GM13976 (cell line): ENCODE measurements around the gene WDR86.

Experiments used
- DNase-seq: peaks from one replicate; pipeline ENCODE4 v3.0.0; 2012; ENCODE audit warnings: low spot score
- in situ Hi-C: fragments of 300-500 bp; cut with MboI; formaldehyde crosslinking; loops from one replicate; pipeline ENCODE4 v1.12.0; 2022; ENCODE audit warnings: low sequenced_read_pairs, mixed read lengths, inconsistent platforms; ENCODE audit not compliant: unreplicated experiment
- TF ChIP-seq, protein P1 (sequence below): IDR thresholded peaks from 2 replicates; pipeline ENCODE4 v1.5.1; 2012; ENCODE audit warnings: borderline replicate concordance, mild to moderate bottlenecking; ENCODE audit not compliant: insufficient read depth; ENCODE audit errors: extremely low read depth, missing control alignments, control extremely low read depth

WDR86 gene

DNA sequence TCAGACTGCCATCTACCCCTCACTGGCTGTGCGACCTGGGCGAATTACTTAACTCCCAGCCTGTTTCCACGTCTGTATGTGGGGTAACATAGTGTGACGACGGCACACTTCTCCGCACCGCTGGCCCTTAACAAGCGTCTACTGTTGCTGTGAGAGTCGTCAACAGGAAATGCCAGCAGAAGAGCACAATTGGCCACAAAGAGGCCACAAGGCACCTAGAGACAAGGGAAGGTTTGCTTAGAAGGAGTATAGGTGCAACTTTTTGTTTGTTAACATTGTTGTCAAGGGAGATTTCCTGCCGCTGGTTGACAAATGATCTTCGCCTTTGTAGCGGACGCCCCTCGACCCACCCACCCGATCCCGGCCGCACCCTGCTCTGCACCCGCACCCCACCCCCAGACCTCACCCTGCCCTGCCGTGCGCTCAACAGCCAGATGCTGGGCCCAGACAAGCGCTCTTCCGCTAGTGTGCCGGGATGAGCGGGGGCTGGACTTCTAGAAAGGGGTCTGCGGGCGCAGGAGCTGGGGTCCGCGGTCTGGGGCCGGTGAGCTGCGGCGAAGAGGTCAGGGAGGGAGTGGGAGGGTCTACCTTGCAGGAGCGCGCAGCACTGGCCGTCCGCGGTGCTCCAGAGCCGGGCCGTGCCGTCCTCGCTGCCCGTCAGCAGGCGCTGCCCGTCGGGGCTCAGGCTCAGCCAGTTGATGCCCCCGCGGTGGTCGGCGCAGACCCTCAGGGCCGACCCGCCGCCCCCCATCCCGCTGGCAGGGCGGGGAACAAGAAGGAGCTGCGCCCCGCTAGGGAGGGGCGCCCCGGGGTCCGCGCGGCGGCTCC is 785 bp downstream of the WDR86 start:
- in situ Hi-C loops: no loop called here
- DNase-seq: no peak
- TF ChIP-seq, protein P1, sequence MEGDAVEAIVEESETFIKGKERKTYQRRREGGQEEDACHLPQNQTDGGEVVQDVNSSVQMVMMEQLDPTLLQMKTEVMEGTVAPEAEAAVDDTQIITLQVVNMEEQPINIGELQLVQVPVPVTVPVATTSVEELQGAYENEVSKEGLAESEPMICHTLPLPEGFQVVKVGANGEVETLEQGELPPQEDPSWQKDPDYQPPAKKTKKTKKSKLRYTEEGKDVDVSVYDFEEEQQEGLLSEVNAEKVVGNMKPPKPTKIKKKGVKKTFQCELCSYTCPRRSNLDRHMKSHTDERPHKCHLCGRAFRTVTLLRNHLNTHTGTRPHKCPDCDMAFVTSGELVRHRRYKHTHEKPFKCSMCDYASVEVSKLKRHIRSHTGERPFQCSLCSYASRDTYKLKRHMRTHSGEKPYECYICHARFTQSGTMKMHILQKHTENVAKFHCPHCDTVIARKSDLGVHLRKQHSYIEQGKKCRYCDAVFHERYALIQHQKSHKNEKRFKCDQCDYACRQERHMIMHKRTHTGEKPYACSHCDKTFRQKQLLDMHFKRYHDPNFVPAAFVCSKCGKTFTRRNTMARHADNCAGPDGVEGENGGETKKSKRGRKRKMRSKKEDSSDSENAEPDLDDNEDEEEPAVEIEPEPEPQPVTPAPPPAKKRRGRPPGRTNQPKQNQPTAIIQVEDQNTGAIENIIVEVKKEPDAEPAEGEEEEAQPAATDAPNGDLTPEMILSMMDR: no peak

DNA sequence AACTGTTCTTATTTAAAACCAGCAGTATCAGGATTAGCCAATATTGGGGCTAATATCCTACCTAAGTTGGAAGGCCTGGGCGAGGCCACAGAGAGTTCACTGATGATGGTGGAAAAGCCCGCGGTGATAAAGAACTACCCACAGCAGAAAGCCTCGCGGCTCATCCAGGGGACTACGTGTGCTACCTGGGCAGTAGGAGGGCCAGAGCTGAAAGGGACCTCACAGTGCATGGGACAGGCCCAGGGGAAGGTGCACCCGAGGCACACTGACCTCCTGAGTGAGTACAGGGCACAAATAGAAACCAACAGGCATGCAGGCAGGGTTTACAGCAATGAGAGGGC is 1.4 kb downstream of the WDR86 start:
- in situ Hi-C loops: no loop called here
- TF ChIP-seq, protein P1: no peak
- DNase-seq: no peak

DNA sequence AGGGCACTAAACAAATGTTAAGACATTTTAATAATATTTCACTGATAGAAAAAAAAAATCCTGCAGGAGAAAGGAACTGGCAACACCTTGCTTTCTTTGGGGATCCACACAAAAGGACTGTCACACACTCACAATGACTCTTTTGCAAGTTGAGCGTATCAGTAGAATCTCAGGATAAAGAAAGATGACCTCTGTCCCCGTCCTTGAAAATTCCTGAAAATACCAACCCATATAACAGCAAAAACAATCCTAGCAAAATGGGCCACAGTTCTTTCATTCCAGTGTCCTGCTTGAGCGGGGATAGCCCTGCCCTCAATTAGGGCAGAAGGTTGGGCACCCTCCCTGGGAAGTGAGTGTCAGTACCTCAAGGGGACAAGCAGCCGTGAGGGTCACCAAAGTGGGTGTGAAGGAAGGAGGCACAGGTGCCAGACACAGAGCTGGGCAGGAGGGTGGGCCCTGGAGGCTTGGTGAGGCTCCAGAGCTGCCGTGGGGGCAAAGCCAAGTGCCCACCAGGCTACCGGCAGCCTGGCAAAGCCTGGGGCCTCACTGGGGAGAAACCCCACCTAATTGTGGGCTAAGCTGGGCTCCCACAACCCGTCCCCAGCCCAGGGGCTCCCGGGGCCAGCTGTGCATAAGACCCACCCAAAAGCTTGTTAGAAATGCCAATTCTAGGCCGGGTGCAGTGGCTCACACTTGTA is 2.8 kb downstream of the WDR86 start:
- TF ChIP-seq, protein P1: no peak
- DNase-seq: no peak
- in situ Hi-C loops: no loop called here

DNA sequence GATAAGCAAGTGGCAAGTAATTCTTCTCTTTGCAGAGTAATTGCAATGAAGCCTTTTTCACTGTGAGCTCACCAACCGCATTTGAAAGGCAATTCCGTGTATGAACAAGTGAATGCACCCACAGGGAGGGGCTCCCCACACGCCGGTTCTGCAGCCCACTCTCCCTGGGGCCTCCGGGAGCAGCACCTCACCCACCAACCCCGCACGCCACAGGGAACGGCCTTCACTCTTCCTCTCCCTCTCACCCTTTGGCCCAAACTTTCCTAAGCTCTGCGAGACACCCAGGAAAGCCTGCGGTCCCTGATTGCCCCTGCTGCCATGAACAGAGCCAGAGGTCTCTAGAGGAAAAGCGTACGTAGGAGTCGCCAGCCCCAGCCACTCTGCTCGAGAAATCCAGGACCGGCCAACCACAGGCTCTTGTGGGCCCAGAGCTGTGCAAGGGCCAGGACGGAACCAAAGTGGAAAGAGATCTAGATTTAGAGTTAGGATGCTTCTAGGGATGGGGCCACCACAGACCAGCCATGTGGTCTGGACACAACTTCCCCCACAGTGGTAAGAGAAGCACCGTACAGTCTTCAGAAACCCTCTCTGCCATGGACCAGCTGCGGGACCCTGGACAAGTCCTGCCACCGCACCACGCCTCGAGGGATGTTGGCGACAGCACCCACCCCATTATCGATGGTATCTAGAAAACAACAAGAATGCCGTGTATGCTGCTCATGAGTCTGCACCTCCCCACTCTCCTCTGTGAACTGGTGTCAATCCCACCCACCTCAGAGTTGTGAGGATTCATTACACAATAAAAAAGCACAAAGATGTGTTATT is 3.6 kb downstream of the WDR86 start:
- in situ Hi-C loops: no loop called here
- TF ChIP-seq, protein P1: no peak
- no peak for DNase-seq

DNA sequence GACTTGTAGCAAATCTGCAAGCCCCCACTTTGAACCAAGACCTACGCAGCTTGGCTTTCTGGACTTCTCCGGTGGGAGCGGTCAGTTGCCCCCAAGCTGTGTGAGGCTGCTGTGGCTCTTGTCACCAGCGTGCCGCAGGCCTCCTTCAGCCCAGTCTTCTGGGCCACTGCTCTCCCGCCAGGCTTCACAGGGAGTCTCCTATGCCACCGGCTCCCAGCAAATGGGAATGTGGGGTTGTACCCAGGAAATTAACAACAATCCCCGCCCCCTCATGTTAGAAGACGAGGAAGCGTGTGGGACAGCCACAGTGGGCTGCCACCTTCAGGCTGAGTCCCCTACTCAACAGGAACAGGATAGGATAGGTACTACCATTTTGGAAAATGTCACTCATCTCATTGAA is 4.2 kb downstream of the WDR86 start:
- in situ Hi-C loops: no loop called here

DNA sequence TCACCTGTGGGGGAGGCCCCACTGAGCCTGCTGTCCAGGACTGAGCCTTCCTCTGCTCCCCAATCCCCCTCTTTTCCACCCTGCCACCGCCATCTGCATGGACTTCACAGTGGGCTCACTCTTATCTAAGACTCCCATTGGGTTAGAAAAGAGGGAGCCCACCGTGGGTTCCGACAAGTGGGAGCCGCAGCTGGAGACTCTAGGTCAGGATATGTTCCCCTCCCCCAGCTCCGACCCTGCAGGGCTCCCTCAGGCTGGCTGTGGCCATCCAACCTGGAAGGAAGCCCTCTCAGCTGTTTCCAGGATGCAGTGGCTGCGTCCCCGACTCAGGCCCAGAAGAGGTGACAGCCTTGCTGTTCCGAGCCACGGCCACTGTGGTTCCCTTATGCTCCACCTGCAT is 4.8 kb downstream of the WDR86 start:
- in situ Hi-C loops: no loop called here
- no peak for DNase-seq

More for the DNA sequence above, 4.2 kb downstream of the WDR86 start:
- no peak for DNase-seq
- TF ChIP-seq, protein P1: no peak

More for the DNA sequence above, 4.8 kb downstream of the WDR86 start:
- TF ChIP-seq, protein P1: no peak
